K562 (cell line): ENCODE results near the gene NLRP12. TPM values are rescaled to one million over a fixed set of nuclear protein-coding genes. Genes with fewer than 3 reads are reported as not detected.

Source experiments
- BCLAF1 ChIP-seq, 2 experiments: fragments of 450-650 bp in 1 of 2; IDR thresholded peaks; 2 replicates each; pipeline ENCODE4 v1.6.1; 2011 to 2017; ENCODE audit warnings: low read depth in 2 of 2, antibody characterized with exemption in 1 of 2, borderline replicate concordance in 1 of 2, low read length in 1 of 2, mild to moderate bottlenecking in 1 of 2, mixed read lengths in 1 of 2; ENCODE audit not compliant: control insufficient read depth in 1 of 2
- C11orf30 ChIP-seq: fragments of 450-650 bp; IDR thresholded peaks from 2 replicates; pipeline ENCODE4 v1.6.1; 2016; ENCODE audit warnings: low read depth, mild to moderate bottlenecking
- CBX1 ChIP-seq: sonication (generic); IDR thresholded peaks from 2 replicates; pipeline ENCODE4 v1.6.1; 2016; ENCODE audit warnings: antibody characterized with exemption, low read depth, mild to moderate bottlenecking
- CTBP1 ChIP-seq: fragments of 450-650 bp; IDR thresholded peaks from 2 replicates; pipeline ENCODE4 v1.6.1; 2016; ENCODE audit warnings: borderline replicate concordance
- E2F3 ChIP-seq: fragments of 250-450 bp; sonication (Bioruptor Pico); IDR thresholded peaks from 2 replicates; pipeline ENCODE4 v1.4.0; 2020; ENCODE audit warnings: mild to moderate bottlenecking
- ELF4 ChIP-seq: fragments of 450-650 bp; formaldehyde crosslinking; IDR thresholded peaks from 2 replicates; pipeline ENCODE4 v1.4.0; 2022; ENCODE audit warnings: missing genetic modification characterization
- ETV1 ChIP-seq: fragments of 450-650 bp; conservative IDR thresholded peaks from 2 replicates; pipeline ENCODE4 v1.6.1; 2016; ENCODE audit warnings: missing genetic modification characterization, control low read depth, low read depth, missing compliant biosample characterization
- GATAD2A ChIP-seq: fragments of 450-650 bp; IDR thresholded peaks from 2 replicates; pipeline ENCODE4 v1.6.1; 2017
- HDAC1 ChIP-seq, 2 experiments: fragments of 450-650 bp; IDR thresholded peaks; 2 replicates each; pipeline ENCODE4 v1.6.1; 2016 to 2017; ENCODE audit warnings: inconsistent platforms in 1 of 2, mild to moderate bottlenecking in 1 of 2, moderate library complexity in 1 of 2
- KLF13 ChIP-seq: fragments of 450-650 bp; IDR thresholded peaks from 2 replicates; pipeline ENCODE4 v1.6.1; 2016; ENCODE audit warnings: missing genetic modification characterization, low read depth, mild to moderate bottlenecking, missing compliant biosample characterization, moderate library complexity, borderline replicate concordance
- POLR2G ChIP-seq: fragments of 200-400 bp; formaldehyde crosslinking; IDR thresholded peaks from 2 replicates; pipeline ENCODE4 v1.6.1; 2017; ENCODE audit warnings: low read depth, mild to moderate bottlenecking, antibody characterized with exemption, low read length, moderate library complexity
- TBP ChIP-seq: optimal IDR thresholded peaks from 2 replicates; pipeline ENCODE3; 2011; ENCODE audit warnings: low read depth, low read length, improper control_type of control experiment
- ZBTB33 ChIP-seq: sonication (generic); formaldehyde crosslinking; IDR thresholded peaks from 2 replicates; pipeline ENCODE4 v1.8.1; 2023; ENCODE audit warnings: mild to moderate bottlenecking, missing genetic modification reagents
- ZNF197 ChIP-seq: fragments of 200-800 bp; sonication (Bioruptor generic); IDR thresholded peaks from 2 replicates; pipeline ENCODE4 v1.6.1; 2016; ENCODE audit warnings: low read depth, missing genetic modification characterization, missing compliant biosample characterization
- ZNF584 ChIP-seq: fragments of 200-800 bp; sonication (Bioruptor generic); IDR thresholded peaks from 2 replicates; pipeline ENCODE4 v1.6.1; 2016; ENCODE audit warnings: low read depth, mild to moderate bottlenecking, missing genetic modification characterization, missing compliant biosample characterization
- polyA plus RNA-seq, 8 experiments: library from polyadenylated mRNA; depleted of rRNA in 4 of 8; stranded (reverse) in 5 of 8; unstranded in 3 of 8; fragments of >200 nt; fragmentation: Nextera tagmentation in 2 of 8; fragmentation: Illumina TruSeq in 1 of 8; extraction: Ambion mirVana in 2 of 8; extraction: Trizol in 1 of 8; gene quantifications; 2 replicates each; pipeline versions ENCODE4 v1.2.1 to v1.2.3, GENCODE V29; 2011 to 2014; ENCODE audit warnings: inconsistent platforms in 1 of 8, missing spikeins in 1 of 8
- total RNA-seq, 7 experiments: library from RNA; depleted of rRNA in 6 of 7; stranded (reverse); fragments of >200 nt in 6 of 7; fragmentation: Illumina TruSeq in 2 of 7; extraction: Trizol in 2 of 7; gene quantifications; 2 replicates each; pipeline versions ENCODE4 v1.2.1 to v1.2.3, GENCODE V29; 2011 to 2021; ENCODE audit warnings: low replicate concordance in 1 of 7
- TF ChIP-seq, protein P1 (sequence below): fragments of 250-450 bp; sonication (Bioruptor Pico); IDR thresholded peaks from 2 replicates; pipeline ENCODE4 v1.4.0; 2020; ENCODE audit warnings: mild to moderate bottlenecking, moderate library complexity

NLRP12 gene
- total and polyA plus RNA-seq, 9 of the 15 experiments (the other 6 are each of a cell fraction or from before 2014, with no cell fraction given), result not detected

- TF ChIP-seq BCLAF1 (IDR thresholded peaks at IDR 0.05; ENCODE audit: borderline replicate concordance in 1 of 2, control insufficient read depth in 1 of 2, low read depth in 2 of 2, low read length in 1 of 2) (no peak), GATAD2A (peak; percentile 62; the same call in 1 of the 2 replicates), CBX1 (peak; percentile 66; the same call in 1 of the 2 replicates), KLF13 (0 out of 2 replicates have a peak, but pooled peaks have one; percentile 27), ETV1 (tag) (peak; percentile 77), TBP (peak; percentile 70), ZNF584 (peak; percentile 42; the same call in 1 of the 2 replicates), CTBP1 (peak; percentile 73; the same call in 1 of the 2 replicates), HDAC1 (IDR thresholded peaks at IDR 0.05) (peak in 1 of 2 experiments; percentile 76; a peak in 2 of 4 replicates), POLR2G (peak; percentile 88), ELF4 (CRISPR knock-in tag) (no peak), ZBTB33 (0 out of 2 replicates have a peak, but pooled peaks have one; percentile 22), ZNF197 (CRISPR knock-in tag) (no peak), C11orf30 (no peak), E2F3 (CRISPR knock-in tag) (0 out of 2 replicates have a peak, but pooled peaks have one; percentile 33)
- TF ChIP-seq, protein P1, sequence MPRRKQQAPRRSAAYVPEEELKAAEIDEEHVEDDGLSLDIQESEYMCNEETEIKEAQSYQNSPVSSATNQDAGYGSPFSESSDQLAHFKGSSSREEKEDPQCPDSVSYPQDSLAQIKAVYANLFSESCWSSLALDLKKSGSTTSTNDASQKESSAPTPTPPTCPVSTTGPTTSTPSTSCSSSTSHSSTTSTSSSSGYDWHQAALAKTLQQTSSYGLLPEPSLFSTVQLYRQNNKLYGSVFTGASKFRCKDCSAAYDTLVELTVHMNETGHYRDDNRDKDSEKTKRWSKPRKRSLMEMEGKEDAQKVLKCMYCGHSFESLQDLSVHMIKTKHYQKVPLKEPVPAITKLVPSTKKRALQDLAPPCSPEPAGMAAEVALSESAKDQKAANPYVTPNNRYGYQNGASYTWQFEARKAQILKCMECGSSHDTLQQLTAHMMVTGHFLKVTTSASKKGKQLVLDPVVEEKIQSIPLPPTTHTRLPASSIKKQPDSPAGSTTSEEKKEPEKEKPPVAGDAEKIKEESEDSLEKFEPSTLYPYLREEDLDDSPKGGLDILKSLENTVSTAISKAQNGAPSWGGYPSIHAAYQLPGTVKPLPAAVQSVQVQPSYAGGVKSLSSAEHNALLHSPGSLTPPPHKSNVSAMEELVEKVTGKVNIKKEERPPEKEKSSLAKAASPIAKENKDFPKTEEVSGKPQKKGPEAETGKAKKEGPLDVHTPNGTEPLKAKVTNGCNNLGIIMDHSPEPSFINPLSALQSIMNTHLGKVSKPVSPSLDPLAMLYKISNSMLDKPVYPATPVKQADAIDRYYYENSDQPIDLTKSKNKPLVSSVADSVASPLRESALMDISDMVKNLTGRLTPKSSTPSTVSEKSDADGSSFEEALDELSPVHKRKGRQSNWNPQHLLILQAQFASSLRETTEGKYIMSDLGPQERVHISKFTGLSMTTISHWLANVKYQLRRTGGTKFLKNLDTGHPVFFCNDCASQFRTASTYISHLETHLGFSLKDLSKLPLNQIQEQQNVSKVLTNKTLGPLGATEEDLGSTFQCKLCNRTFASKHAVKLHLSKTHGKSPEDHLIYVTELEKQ (CRISPR knock-in tag), result no peak
These were observed 45.0 kb upstream of the NLRP12 start (continued) for GRCh38 chr19:53868892-53869804.
